ENCODE measurements around the gene CLPSL1.

GRCh38 chr6:35794536-35795452 is 14.0 kb downstream of the CLPSL1 start:
- no peak for TF ChIP-seq POLR2AphosphoS5 (IDR thresholded peaks at IDR 0.05; ENCODE audit: low read depth, low read length)
- TF ChIP-seq POLR2A (IDR thresholded peaks at IDR 0.05; ENCODE audit: low read depth, low read length) = no peak
- no peak for TF ChIP-seq POU2F2 (IDR thresholded peaks at IDR 0.05; ENCODE audit: low read depth, low read length)
- TF ChIP-seq TAF1 (IDR thresholded peaks at IDR 0.05; ENCODE audit: low read depth, low read length) = no peak
- TF ChIP-seq SPI1 (IDR thresholded peaks at IDR 0.05; ENCODE audit: low read depth, low read length) = no peak
